Limb (tissue), 2 donors: Measurements from ENCODE around the gene NR2F1-AS1.

Experiments
- DNase-seq, 2 donors: peaks; one replicate each; pipeline ENCODE4 v3.0.0-alpha.2; 2016; ENCODE audit errors: extremely low spot score in 2 of 2

The NR2F1-AS1 gene

DNA sequence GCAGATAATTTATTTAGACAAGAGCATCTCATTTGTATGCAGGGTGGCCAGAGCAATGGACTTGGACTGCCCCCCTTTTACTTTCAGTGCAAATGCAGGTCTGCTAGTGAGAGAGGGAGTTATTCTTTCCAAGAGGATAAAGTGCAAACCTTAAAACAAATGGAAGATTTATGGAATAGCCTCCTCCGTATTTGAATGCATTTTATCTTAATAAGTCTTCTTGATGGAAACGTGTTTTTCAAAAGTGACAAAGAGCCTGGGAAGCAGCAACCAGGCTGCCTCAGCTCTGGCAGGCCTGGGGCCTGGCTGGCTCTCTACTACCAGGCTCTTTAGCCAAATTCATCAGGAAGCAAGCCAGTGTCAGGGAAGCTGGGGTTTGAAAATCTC, 8.8 kb upstream of the NR2F1-AS1 start:
- DNase-seq: peak in 1 of 2 donors; percentile 33

DNA sequence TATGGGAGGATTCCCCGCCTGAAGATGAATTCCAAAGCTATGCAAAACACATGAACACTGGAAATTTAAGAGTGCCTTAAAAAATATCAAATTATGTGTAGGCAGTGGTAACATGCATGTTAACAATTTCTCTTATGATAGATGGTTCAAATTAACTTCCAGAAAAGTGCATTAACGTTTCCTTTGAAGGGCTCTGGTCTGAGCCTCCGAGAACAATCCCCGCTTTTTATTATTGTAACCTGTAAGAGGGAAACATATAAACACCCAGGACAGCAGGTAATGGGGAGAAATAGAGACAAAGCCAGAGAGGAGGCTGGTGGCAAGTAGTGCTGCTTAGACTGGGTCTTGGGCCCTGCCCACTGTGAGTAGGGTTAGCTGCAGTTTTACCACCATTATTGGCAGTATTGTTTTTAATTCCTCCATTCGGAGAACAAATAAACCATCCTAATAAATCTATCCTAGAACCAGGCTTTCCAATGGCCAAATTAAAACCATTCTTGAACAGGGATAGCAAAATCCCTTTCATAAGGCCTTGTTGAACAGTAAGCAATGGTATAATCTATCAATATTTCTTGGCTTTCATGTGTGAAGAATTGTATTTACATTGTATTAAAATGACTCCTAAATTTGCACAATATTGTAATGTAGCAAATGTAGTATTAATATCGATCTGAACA, 8.3 kb upstream of the NR2F1-AS1 start:
- peak in 1 of 2 donors; percentile 30 for DNase-seq

DNA sequence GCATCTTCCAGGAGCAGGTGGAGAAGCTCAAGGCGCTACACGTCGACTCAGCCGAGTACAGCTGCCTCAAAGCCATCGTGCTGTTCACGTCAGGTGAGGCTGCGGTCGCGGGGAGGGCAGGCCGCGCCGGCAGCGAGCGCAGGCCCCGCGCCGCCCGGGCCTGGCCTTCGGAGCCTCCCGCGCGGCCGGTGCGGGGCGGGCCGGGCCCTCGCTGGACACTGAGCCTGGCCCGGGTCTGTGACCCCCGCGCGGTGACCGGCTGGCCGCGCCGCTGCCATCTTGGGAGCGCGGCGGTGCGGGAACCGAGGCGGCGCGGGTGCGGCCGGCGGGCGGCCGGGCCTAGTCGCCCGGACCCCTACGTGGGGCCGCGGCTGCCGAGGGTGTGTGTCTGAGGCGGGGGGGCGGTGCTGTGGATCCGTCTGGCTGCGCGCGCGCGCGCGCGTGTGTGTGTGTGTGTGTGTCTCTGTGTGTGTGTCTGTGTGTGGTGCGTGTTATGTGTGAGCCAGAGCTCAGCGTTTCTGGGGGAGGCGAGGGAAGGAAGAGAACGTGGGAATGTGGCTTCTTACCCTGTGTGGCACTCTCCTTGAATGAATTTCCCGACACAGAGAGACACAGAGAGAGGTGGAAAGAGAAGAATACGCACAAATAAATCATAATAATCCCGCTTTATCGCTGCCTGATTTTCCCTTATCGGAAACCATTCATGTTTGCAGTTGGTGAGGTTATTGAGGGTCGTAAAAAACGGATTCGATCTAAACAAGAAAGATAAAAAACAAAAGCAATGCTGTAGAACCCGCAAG, 7.5 kb upstream of the NR2F1-AS1 start:
- peak in 1 of 2 donors; percentile 75 for DNase-seq

DNA sequence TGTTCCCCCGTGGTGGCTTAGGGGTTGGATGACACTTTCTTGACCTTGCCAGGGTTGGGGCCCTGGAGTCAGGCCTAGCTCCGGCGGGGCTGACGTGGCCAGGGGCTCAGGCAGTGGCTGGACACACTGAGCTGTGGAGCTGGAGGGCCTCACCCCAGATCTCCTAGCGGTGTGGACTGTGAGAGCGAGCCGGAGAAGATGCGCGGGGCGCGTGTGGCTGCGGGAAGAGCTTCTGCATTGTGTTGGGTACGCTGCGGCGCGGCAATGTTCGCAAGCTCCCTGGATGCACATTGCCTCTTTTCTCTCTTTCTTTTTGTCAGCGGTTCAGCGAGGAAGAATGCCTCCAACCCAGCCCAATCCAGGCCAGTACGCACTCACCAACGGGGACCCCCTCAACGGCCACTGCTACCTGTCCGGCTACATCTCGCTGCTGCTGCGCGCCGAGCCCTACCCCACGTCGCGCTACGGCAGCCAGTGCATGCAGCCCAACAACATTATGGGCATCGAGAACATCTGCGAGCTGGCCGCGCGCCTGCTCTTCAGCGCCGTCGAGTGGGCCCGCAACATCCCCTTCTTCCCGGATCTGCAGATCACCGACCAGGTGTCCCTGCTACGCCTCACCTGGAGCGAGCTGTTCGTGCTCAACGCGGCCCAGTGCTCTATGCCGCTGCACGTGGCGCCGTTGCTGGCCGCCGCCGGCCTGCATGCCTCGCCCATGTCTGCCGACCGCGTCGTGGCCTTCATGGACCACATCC, 6.8 kb upstream of the NR2F1-AS1 start:
- DNase-seq: peak in 1 of 2 donors; percentile 66

DNA sequence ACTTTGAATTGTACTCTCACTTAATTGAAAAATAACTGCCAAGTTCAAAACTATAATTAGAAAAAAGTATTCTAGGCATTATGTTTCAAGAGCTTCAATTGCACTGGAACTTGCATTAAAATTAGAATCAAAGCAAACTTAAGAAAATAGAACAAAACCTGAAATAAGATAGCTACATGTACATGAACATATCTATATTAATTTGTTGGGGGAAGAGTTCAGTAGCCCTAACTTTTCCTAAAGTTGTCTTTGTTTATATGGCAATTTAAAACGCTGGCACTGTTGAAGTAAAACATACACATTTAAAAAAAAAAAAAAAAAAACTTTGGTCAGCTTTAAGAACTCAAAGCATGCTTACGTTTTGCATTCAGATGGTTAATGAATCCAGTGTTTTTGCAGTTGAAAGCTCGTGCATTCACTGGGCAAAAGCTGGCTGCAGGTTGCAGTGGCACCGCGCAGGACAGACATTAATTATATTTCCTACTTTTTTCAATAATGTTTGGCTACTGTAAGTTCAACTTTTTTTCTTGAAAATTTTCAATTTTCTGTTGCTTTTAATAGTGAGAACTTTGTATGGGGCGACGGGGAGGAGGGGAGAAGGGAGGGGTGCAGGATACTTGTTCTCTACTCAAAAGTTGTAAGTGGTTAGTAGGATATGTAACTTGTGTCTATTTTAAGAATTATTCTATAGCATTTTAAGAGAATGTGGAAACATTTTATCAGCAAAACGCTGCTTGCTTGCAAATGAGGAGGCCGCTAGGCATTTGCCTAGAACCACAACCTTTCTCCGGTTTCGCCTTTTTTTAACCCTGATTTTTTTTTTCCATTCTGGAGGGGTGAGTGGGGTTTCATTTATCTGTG, 5.9 kb upstream of the NR2F1-AS1 start:
- no peak for DNase-seq

DNA sequence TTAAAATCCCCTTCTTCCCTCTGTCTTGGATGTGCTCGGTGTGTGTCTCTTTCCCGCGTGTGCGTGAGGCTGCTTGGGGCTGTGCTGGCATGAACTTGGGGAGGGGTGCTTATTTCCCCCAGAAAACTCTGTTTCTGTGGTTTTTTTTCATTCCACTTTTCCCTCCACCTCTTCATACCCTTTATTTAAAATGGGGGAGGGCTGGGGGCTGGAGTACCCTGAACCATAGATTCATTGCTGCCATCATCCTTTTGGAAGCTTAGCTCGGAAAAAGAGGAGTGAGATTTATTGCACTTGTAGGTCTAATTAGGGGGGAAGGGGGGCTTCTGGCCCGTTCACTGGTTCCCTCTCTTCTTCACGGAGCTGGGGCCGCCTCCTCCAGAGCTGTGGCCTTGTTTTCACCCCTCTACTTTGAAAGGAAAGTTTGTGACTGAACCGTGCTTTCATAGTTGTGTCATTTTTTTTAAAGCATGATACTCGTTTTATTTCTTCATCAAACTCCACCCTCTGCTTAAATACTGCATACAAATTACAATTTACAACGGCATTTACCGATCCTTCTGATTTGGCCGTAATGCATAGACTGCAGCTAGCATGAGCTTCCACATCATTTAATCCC, 4.9 kb upstream of the NR2F1-AS1 start:
- peak in 1 of 2 donors; percentile 64 for DNase-seq

DNA sequence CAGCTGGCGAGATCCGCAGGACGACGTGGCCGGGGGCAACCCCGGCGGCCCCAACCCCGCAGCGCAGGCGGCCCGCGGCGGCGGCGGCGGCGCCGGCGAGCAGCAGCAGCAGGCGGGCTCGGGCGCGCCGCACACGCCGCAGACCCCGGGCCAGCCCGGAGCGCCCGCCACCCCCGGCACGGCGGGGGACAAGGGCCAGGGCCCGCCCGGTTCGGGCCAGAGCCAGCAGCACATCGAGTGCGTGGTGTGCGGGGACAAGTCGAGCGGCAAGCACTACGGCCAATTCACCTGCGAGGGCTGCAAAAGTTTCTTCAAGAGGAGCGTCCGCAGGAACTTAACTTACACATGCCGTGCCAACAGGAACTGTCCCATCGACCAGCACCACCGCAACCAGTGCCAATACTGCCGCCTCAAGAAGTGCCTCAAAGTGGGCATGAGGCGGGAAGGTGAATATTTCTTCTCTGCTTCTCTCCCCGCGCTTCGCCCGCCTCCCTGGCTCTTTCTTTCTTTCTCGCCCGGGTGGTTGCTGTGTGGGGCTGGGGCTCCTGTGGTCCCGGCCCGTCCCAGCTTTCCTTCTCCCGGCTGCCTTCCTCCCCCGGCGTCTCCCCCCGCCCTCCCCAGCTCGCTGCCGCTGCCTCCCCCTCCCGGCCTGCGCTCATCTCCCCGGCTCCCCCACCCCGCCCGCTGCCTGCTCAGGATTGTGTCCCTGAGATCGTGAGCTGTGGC, 4.2 kb upstream of the NR2F1-AS1 start:
- peak in 1 of 2 donors; percentile 69 for DNase-seq

DNA sequence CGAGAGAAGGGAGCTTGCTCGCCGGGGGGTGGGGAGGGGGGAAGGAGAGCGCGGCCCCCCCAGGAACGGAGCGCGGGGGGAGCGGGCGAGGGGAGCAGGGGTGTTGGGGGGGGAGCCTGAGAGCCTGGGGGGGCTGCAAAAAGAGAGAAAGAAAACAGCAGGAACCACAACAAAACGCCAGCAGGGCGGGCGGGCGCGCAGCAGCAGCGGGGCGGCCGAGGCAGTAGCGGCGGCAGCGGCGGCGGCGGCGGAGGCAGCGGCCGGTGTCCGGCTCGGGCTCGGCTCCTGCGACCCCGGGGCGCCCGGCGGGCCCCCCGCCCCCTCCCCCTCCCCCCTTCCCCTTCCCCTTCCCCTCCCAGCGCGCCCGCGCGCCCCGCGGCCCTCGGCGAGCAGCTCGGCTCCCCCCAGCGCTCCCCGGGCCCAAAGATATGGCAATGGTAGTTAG, 3.6 kb upstream of the NR2F1-AS1 start:
- DNase-seq: no peak

DNA sequence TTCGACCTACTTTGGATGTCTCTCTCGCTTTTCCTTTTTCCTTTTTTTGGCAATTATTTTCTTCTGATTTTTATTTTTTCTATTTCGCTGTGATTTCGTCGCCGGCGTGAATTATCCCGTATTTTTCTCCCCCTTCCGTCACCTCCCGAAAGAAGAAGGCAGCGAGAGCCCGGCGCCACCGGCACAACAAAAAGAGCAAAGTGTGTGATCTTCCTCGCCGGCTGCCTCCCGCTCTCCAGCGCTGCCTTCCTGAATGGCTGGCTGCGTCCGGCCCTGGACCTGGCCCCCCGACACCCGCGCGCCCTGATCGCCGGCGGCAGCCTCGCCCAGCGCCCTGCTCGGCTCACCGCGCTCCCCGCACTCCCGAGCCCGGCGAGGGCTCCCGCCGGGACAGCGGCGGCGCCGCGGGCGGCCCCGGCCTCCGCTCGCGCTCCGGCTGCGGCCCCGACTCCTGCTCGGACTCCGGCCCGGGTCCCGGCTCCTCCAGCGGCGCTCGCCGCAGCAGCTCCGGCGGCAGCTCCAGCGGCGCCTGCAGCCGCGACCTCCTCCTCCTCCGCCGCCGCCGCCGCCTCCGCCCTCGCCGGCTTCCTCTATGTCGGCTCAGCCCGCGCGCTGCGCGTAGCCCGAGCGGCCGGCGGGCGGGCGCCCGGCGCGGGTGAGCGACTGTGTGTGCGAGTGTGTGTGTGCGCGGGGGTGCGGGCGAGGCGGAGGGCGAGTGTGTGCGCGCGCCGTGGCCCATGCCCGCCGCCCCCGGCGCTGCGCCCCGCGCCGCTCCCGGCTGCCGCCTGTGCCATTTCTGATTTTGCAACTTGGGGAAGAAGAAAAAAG, 3.0 kb upstream of the NR2F1-AS1 start:
- DNase-seq: peak in 1 of 2 donors; percentile 83

DNA sequence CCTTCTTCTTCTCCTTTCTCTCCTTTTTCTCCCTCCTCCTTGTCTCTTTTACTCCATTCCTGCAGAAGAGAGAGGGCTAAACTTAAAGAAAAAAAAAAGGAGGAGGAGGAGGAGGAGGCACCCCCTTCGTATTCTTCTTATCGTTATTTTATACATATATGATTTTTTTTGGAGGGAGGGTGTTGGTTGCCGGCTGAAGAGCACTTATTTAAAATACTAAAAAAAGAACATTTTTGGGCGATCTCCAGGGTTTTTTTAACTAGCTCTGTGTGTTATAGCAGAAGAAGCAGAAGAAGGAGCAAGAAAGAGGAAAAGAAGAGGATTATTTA, 2.4 kb upstream of the NR2F1-AS1 start:
- DNase-seq: no peak

DNA sequence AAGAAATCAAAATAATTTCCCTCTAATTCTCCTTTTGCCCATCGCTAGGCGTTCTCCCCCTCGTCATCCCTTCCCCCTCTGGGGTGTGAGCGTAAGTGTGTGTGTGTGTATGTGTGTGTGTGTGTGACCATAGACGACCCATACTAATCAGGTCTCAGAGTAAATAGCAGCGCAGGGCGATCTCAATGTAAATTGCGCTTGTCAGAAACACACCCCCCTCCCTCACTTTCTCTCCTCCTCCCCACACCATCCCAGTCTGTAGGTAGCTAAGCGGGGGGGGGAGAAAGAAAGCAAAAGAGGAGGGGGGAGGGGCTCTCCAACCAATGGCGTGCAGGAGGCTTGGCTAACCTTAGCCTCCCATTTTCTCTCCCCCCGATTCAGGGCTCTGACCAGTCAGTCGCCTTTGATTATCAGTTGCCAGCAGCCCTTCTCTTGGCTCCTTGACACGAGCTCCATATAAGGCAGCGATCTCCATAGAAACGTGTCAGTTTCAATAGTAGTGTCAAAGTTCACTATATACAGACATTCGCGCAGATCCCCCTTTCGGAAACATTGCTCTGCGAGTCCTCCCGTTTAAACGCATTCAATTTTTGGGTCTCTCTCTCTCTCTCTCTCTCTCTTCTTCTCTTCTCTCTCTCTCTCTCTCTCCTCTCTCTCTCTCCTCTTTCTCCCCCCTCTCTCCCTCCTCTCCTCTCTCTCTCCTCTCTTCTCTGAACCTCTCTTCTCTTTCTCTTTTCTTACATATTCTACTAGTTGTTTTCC, 1.8 kb upstream of the NR2F1-AS1 start, which contains the start of gene NR2F1:
Gene NR2F1, plus strand, starts transcription at position 546 of the 762 bp plus-strand sequence. CDS start 1,802 bp downstream, outside the sequence.
- DNase-seq: peak in 1 of 2 donors; percentile 84

DNA sequence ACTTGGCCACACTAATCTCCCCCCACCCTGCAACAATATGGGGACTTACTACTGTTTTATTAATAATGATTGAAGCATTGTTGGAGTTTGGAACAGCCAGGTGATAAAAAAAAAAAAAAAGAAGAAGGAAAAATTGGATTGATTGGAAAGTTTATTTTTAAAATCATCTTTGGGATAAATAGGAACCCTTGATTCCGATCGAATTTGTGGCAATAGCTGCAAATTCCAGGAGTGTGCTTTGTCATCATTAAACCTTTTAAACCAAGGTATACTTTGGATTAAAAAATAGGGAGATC, 1.1 kb upstream of the NR2F1-AS1 start:
- DNase-seq: no peak

DNA sequence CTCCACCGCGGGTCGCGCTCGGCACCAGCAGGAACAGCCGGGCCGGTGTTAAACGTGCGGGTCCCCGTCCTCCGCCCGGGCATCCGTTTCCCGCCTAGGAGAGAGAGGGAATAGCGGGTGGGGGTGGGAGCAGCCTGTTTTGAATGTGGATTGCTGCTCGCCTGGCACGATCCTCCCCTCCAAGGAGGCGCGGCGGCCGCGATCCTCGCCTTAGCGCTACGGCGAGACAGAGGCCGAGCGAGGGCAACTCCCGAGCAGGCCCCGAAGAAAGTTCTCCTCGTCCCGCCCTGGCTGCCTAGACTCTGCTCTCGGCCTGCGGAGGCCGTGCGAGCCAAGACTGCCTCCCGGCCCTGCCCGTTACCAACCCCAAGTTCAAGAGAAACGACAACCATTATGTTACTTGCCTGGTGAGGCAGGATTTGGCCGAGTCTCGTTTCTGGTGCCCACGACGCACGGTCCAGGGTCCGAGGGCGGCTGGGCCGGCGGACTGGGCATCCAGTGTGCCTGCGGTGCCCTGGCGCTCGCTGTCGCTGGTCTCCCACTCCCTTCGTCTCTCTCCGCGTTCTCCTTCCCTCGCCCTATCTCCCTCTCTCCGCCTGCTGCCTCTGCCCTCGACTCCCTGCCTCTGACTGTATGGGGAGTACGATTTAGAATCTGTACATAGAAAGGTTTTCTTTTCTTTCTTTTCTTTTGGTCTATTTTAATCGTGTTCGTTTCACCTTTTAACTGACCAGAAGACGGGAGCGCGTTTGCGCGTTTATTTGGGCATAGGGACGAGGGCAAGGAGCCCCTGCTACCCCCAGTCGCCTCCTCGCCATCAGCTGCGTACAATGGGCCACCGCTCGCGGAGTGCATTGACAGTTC, 724 bp downstream of the NR2F1-AS1 start:
- DNase-seq: peak in 1 of 2 donors; percentile 77

DNA sequence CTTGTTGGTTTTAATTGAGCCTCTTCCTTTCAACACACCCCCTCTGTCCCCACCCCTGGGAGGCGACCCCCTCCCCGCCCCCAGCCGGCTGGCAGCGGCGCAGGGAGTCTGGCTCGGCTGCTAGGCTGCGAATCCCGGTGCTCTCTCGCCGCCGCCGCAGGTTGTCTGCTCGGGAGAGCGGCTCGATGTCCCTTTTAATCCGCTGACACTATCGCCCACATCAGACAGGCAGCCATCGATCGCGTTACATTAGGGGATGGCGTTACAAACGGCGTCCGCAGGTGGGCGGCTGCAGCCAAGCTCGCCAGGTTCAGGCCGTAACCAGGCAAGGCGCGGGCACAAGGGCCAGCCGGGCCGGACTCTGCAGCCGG, 1.3 kb downstream of the NR2F1-AS1 start:
- DNase-seq: peak in 1 of 2 donors; percentile 81

DNA sequence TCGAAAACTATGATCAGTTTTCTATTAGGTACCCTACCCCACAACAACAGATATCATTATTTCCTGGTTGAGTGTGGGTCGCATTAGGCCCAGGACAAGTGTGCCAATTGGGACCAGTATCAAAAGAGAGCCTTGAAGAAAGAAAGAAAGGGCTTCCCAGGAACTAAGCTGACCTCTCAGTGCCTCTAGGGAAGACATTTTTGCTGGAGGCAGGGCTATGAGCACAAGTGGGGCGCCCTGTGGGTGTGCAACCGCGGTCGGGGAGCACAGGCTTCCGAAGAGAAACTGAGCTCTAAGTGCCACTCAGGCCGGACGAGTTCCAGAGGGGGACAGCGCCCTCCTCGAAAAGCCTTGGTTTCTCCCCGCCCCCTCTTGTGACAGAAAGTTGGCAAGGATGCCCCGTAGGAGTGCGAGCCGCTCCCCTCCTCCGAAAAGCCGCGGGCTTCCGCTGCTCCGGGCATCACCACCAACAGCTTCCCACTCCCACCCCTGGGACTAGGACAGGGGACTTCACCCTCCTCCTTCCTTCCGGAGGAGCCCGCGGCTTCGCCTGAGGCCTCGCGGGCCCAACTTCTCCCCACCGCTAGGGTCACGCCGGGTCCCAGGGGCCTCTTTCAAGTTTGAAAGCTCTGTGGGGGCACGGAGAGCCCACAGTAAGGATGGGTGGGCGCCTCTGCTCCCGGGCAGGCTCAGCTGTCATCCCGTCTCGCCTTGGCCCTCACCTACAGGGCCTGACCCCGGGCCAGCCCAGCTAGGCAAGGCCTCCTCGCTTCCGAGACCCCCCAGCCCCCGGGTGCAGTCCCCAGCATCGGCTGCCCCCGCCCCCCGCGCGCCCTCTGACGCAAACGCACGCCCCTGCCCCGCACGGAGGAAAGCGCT, 2.0 kb downstream of the NR2F1-AS1 start:
- DNase-seq: peak in 1 of 2 donors; percentile 71
